GM12801 (cell line): ENCODE measurements around the gene STARD8.

ENCODE experiments used
- CTCF ChIP-seq: IDR thresholded peaks from one replicate; pipeline ENCODE4 v1.5.1; 2011; ENCODE audit warnings: control low read depth; ENCODE audit not compliant: insufficient read length; ENCODE audit errors: extremely low read depth

STARD8 gene

GRCh38 chrX:68731254-68731653, 83.8 kb downstream of the STARD8 start:
- TF ChIP-seq CTCF: no peak

GRCh38 chrX:68732906-68733493, 85.5 kb downstream of the STARD8 start:
- TF ChIP-seq CTCF: no peak

GRCh38 chrX:68735266-68735665, 87.8 kb downstream of the STARD8 start:
- no peak for TF ChIP-seq CTCF

- no peak for TF ChIP-seq CTCF
These were observed 96.3 kb downstream of the STARD8 start for GRCh38 chrX:68743754-68744153.

- TF ChIP-seq CTCF: no peak
These were observed 99.5 kb downstream of the STARD8 start for GRCh38 chrX:68746988-68747387.

- TF ChIP-seq CTCF: no peak
These were observed 100.6 kb downstream of the STARD8 start for GRCh38 chrX:68748030-68748429.

GRCh38 chrX:68749426-68749825, 102.0 kb downstream of the STARD8 start:
- TF ChIP-seq CTCF: no peak
